Neuronal stem cell (in vitro differentiated cells): ENCODE measurements around the gene SH3BGR.

ENCODE experiments used
- DNase-seq: peaks from one replicate; pipeline ENCODE4 v3.0.0-alpha.2; 2013; ENCODE audit warnings: low spot score
- H2AFZ ChIP-seq: one replicate; pipeline ENCODE4 v1.6.1; 2013; ENCODE audit warnings: mild to moderate bottlenecking, low read length, inconsistent platforms
- H2AK5ac ChIP-seq: 2 replicates; pipeline ENCODE4 v1.6.1; 2013; ENCODE audit warnings: low read depth, mild to moderate bottlenecking, inconsistent platforms, low read length, moderate library complexity, mixed read lengths
- H2BK120ac ChIP-seq: 2 replicates; pipeline ENCODE4 v1.6.1; 2013; ENCODE audit warnings: low read depth, mild to moderate bottlenecking, inconsistent platforms, low read length, moderate library complexity, mixed read lengths
- H2BK12ac ChIP-seq: one replicate; pipeline ENCODE4 v1.6.1; 2013; ENCODE audit warnings: low read length, inconsistent platforms
- H2BK15ac ChIP-seq: 2 replicates; pipeline ENCODE4 v1.6.1; 2013; ENCODE audit warnings: mild to moderate bottlenecking, low read length, inconsistent platforms, mixed read lengths
- H2BK5ac ChIP-seq: one replicate; pipeline ENCODE4 v1.6.1; 2013; ENCODE audit warnings: inconsistent platforms, mild to moderate bottlenecking, low read length, moderate library complexity
- H3K14ac ChIP-seq: one replicate; pipeline ENCODE4 v1.6.1; 2013; ENCODE audit warnings: low read length, inconsistent platforms
- H3K18ac ChIP-seq: 2 replicates; pipeline ENCODE4 v1.6.1; 2013; ENCODE audit warnings: low read length, inconsistent platforms
- H3K23ac ChIP-seq: 2 replicates; pipeline ENCODE4 v1.6.1; 2013; ENCODE audit warnings: low read depth, mild to moderate bottlenecking, mixed read lengths, low read length, inconsistent platforms; ENCODE audit not compliant: poor library complexity
- H3K27ac ChIP-seq: replicated peaks from 3 replicates; pipeline ENCODE4 v1.5.1; 2013; ENCODE audit warnings: low read length, inconsistent platforms
- H3K27me3 ChIP-seq, 3 experiments: 2 replicates each; pipeline ENCODE4 v1.6.1; 2013; ENCODE audit warnings: low read length in 3 of 3, mild to moderate bottlenecking in 2 of 3, inconsistent platforms in 1 of 3, low read depth in 1 of 3, mixed read lengths in 1 of 3, moderate library complexity in 1 of 3; ENCODE audit not compliant: control insufficient read depth in 3 of 3, insufficient read depth in 3 of 3
- H3K36me3 ChIP-seq, 2 donors: replicated peaks in 1 of 2; 2 replicates each; pipeline ENCODE4 v1.6.1; 2013; ENCODE audit warnings: low read length in 2 of 2; ENCODE audit not compliant: control insufficient read depth in 2 of 2, insufficient read depth in 2 of 2
- H3K4ac ChIP-seq: 2 replicates; pipeline ENCODE4 v1.6.1; 2013; ENCODE audit warnings: inconsistent platforms, mild to moderate bottlenecking, low read length, moderate library complexity
- H3K4me1 ChIP-seq, 2 donors: 1 replicate in 1 of 2; 2 replicates in 1 of 2; pipeline ENCODE4 v1.6.1; 2013; ENCODE audit warnings: low read length in 2 of 2, low read depth in 1 of 2; ENCODE audit not compliant: control insufficient read depth in 2 of 2, insufficient read depth in 1 of 2
- H3K4me2 ChIP-seq: one replicate; pipeline ENCODE4 v1.6.1; 2013; ENCODE audit warnings: mild to moderate bottlenecking, low read length, inconsistent platforms; ENCODE audit not compliant: insufficient read depth, poor library complexity, severe bottlenecking
- H3K4me3 ChIP-seq, 2 donors: 2 replicates each; pipeline ENCODE4 v1.5.1; 2013; ENCODE audit warnings: low read length in 2 of 2, mild to moderate bottlenecking in 2 of 2, inconsistent platforms in 1 of 2, moderate library complexity in 1 of 2
- H3K79me1 ChIP-seq: one replicate; pipeline ENCODE4 v1.6.1; 2013; ENCODE audit warnings: low read depth, mild to moderate bottlenecking, inconsistent platforms, low read length, moderate library complexity
- H3K9ac ChIP-seq: one replicate; pipeline ENCODE4 v1.6.1; 2013; ENCODE audit warnings: mild to moderate bottlenecking, low read depth, low read length, inconsistent platforms; ENCODE audit not compliant: poor library complexity
- H3K9me3 ChIP-seq, 2 donors: replicated peaks in 1 of 2; 2 replicates each; pipeline versions ENCODE3 to v1.6.1; 2013; ENCODE audit warnings: low read length in 2 of 2, mild to moderate bottlenecking in 2 of 2, inconsistent platforms in 1 of 2, low read depth in 1 of 2, mixed read lengths in 1 of 2, moderate library complexity in 1 of 2; ENCODE audit not compliant: control insufficient read depth in 2 of 2, insufficient read depth in 1 of 2
- H4K8ac ChIP-seq: one replicate; pipeline ENCODE4 v1.6.1; 2013; ENCODE audit warnings: low read depth, mild to moderate bottlenecking, inconsistent platforms, low read length, moderate library complexity
- H4K91ac ChIP-seq: one replicate; pipeline ENCODE4 v1.6.1; 2013; ENCODE audit warnings: low read length, low read depth, mild to moderate bottlenecking, inconsistent platforms; ENCODE audit not compliant: poor library complexity
- WGBS, 2 donors: extraction: QIAGEN DNeasy Blood & Tissue Kit; methylation state at CpG; one replicate each; pipeline ENCODE4 v1.1.7; 2013; ENCODE audit warnings: missing lambda C conversion rate in 2 of 2, mixed read lengths in 1 of 2; ENCODE audit not compliant: insufficient read length in 2 of 2, insufficient replicate concordance in 1 of 2; ENCODE audit errors: extremely low coverage in 2 of 2; 5-methylcytosine and 5-hydroxymethylcytosine counted together

Gene SH3BGR

GRCh38 chr21:39542736-39543135 is 91.0 kb downstream of the SH3BGR start:
- H2BK12ac ChIP-seq, result no peak overlapping the region
- no peaks in the 10 kb centered on the region for H3K36me3 ChIP-seq
- no peak overlapping the region for H3K18ac ChIP-seq
- H2BK5ac ChIP-seq, result no peak overlapping the region
- H2AK5ac ChIP-seq, result no peak overlapping the region
- no peaks in the 10 kb centered on the region for H3K79me1 ChIP-seq
- no peak overlapping the region for H3K9ac ChIP-seq
- no peak overlapping the region for H2AFZ ChIP-seq
- no peak overlapping the region for H3K4me2 ChIP-seq
- H3K27ac ChIP-seq, result no peak overlapping the region
- H3K27me3 ChIP-seq, result peaks cover 0 to 2% (median 0%) of the 10 kb centered on the region in 3 experiments
- H3K4me3 ChIP-seq, result no peak overlapping the region
- H3K23ac ChIP-seq, result no peak overlapping the region
- H2BK15ac ChIP-seq, result no peak overlapping the region
- peaks cover 0 to 2% of the 10 kb centered on the region in 2 donors for H3K9me3 ChIP-seq
- no peak for DNase-seq
- WGBS, 2 donors, result no CpG with 5 or more reads among the region's 5 CpGs
- H4K8ac ChIP-seq, result no peak overlapping the region
- H3K14ac ChIP-seq, result no peak overlapping the region
- no peak overlapping the region for H3K4ac ChIP-seq
- H3K4me1 ChIP-seq, result peaks cover 0 to 3% of the 10 kb centered on the region in 2 donors
- no peak overlapping the region for H2BK120ac ChIP-seq
- no peak overlapping the region for H4K91ac ChIP-seq

GRCh38 chr21:39546522-39546921 is 94.8 kb downstream of the SH3BGR start:
- no peak overlapping the region for H2BK5ac ChIP-seq
- peaks cover 0 to 2% of the 10 kb centered on the region in 2 donors for H3K9me3 ChIP-seq
- no peak overlapping the region for H3K4me2 ChIP-seq
- no peak overlapping the region for H3K27ac ChIP-seq
- no peak overlapping the region for H3K9ac ChIP-seq
- no peak overlapping the region for H2BK120ac ChIP-seq
- no peak overlapping the region for H3K23ac ChIP-seq
- H3K18ac ChIP-seq, result no peak overlapping the region
- H3K4me3 ChIP-seq, result no peak overlapping the region
- H3K4ac ChIP-seq, result no peak overlapping the region
- no peak overlapping the region for H2AK5ac ChIP-seq
- no peak overlapping the region for H2AFZ ChIP-seq
- H3K4me1 ChIP-seq, result no peaks in the 10 kb centered on the region
- H2BK12ac ChIP-seq, result no peak overlapping the region
- peaks cover 2% of the 10 kb centered on the region for H3K79me1 ChIP-seq
- no CpG with 5 or more reads among the region's 1 CpG for WGBS, 2 donors
- no peak overlapping the region for H4K8ac ChIP-seq
- no peak overlapping the region for H4K91ac ChIP-seq
- H3K27me3 ChIP-seq, result peaks cover 0 to 2% (median 0%) of the 10 kb centered on the region in 3 experiments
- no peak overlapping the region for H2BK15ac ChIP-seq
- DNase-seq, result no peak
- H3K14ac ChIP-seq, result no peak overlapping the region
- no peaks in the 10 kb centered on the region for H3K36me3 ChIP-seq

- Histone ChIP-seq H3K23ac (no peak overlapping the region), H2AK5ac (no peak overlapping the region), H2BK120ac (no peak overlapping the region), H3K9ac (no peak overlapping the region), H3K4me2 (no peak overlapping the region), H3K27ac (no peak overlapping the region), H2BK12ac (no peak overlapping the region), H2BK5ac (no peak overlapping the region), H3K14ac (no peak overlapping the region), H3K4me1 (peaks cover 5 to 19% of the 10 kb centered on the region in 2 donors), H4K91ac (no peak overlapping the region), H2BK15ac (no peak overlapping the region), H3K79me1 (peaks cover 2% of the 10 kb centered on the region), H4K8ac (no peak overlapping the region), H3K18ac (no peak overlapping the region), H2AFZ (no peak overlapping the region), H3K4me3 (no peak overlapping the region), H3K36me3 (no peaks in the 10 kb centered on the region), H3K9me3 (peaks cover 0 to 4% of the 10 kb centered on the region in 2 donors), H3K27me3 (no peaks in the 10 kb centered on the region), H3K4ac (no peak overlapping the region)
- no peak for DNase-seq
- WGBS, 2 donors, result no CpG with 5 or more reads among the region's 1 CpG
Measured at GRCh38 chr21:39552856-39553255, 101.1 kb downstream of the SH3BGR start.

GRCh38 chr21:39553331-39553730 is 101.6 kb downstream of the SH3BGR start:
- Histone ChIP-seq H3K14ac (no peak overlapping the region), H4K8ac (no peak overlapping the region), H3K4me1 (peaks cover 5 to 19% of the 10 kb centered on the region in 2 donors), H2BK120ac (no peak overlapping the region), H2AFZ (peak overlapping the region; percentile 27), H3K18ac (no peak overlapping the region), H3K23ac (no peak overlapping the region), H2BK12ac (no peak overlapping the region), H3K4me2 (no peak overlapping the region), H2BK5ac (no peak overlapping the region), H3K9me3 (peaks cover 0 to 4% of the 10 kb centered on the region in 2 donors), H3K27ac (no peak overlapping the region), H3K9ac (no peak overlapping the region), H3K4me3 (no peak overlapping the region), H3K4ac (no peak overlapping the region), H3K36me3 (no peaks in the 10 kb centered on the region), H4K91ac (no peak overlapping the region), H2AK5ac (no peak overlapping the region), H3K79me1 (peaks cover 2% of the 10 kb centered on the region), H3K27me3 (no peaks in the 10 kb centered on the region), H2BK15ac (no peak overlapping the region)
- no CpG with 5 or more reads among the region's 3 CpGs for WGBS, 2 donors
- DNase-seq, result no peak
